Hepatocyte (in vitro differentiated cells): ENCODE data around the gene GABRD. TPM values are rescaled to one million over a fixed set of nuclear protein-coding genes. Genes with fewer than 3 reads are reported as not detected.
"Not testable (repeated sequence)": the region's sequence is repeated elsewhere in the genome, so short reads cannot be mapped to it uniquely, and the experiment has no call there.

ENCODE experiments used
- DNase-seq: peaks from one replicate; pipeline ENCODE4 v3.0.0-alpha.2; 2016; ENCODE audit warnings: low spot score
- H2AFZ ChIP-seq: fragments of 200-600 bp; sonication (generic); 2 replicates; pipeline ENCODE4 v1.6.0; 2016; ENCODE audit warnings: antibody characterized with exemption, mild to moderate bottlenecking
- H3K27ac ChIP-seq: fragments of 200-600 bp; sonication (generic); 2 replicates; pipeline ENCODE4 v1.5.1; 2016; ENCODE audit warnings: mild to moderate bottlenecking
- H3K27me3 ChIP-seq: fragments of 200-600 bp; sonication (generic); 2 replicates; pipeline ENCODE4 v1.6.1; 2016
- H3K36me3 ChIP-seq: fragments of 200-600 bp; sonication (generic); replicated peaks from 2 replicates; pipeline ENCODE4 v1.5.1; 2016; ENCODE audit warnings: low read depth; ENCODE audit not compliant: insufficient read depth
- H3K4me1 ChIP-seq: fragments of 200-600 bp; sonication (generic); 2 replicates; pipeline ENCODE4 v1.5.1; 2016; ENCODE audit warnings: mild to moderate bottlenecking, moderate library complexity; ENCODE audit not compliant: insufficient read depth
- H3K4me2 ChIP-seq: fragments of 200-600 bp; sonication (generic); 2 replicates; pipeline ENCODE4 v1.6.0; 2016
- H3K4me3 ChIP-seq: fragments of 200-600 bp; sonication (generic); 2 replicates; pipeline ENCODE4 v1.5.1; 2016; ENCODE audit warnings: mild to moderate bottlenecking
- H3K79me2 ChIP-seq: fragments of 200-600 bp; sonication (generic); 2 replicates; pipeline ENCODE4 v1.6.0; 2017; ENCODE audit warnings: mild to moderate bottlenecking
- H3K9me2 ChIP-seq: fragments of 200-600 bp; sonication (generic); replicated peaks from 2 replicates; pipeline ENCODE4 v1.6.0; 2017; ENCODE audit warnings: mild to moderate bottlenecking; ENCODE audit not compliant: insufficient read depth
- H3K9me3 ChIP-seq: fragments of 200-600 bp; sonication (generic); 2 replicates; pipeline ENCODE4 v1.5.1; 2016; ENCODE audit warnings: low read depth, mild to moderate bottlenecking
- H4K20me1 ChIP-seq: fragments of 200-600 bp; sonication (generic); 2 replicates; pipeline ENCODE4 v1.6.0; 2016; ENCODE audit warnings: mild to moderate bottlenecking; ENCODE audit not compliant: insufficient read depth, poor library complexity, severe bottlenecking
- EZH2 ChIP-seq: fragments of 200-600 bp; sonication (generic); IDR thresholded peaks from 2 replicates; pipeline ENCODE4 v1.6.1; 2016; ENCODE audit warnings: antibody characterized with exemption, mild to moderate bottlenecking, borderline replicate concordance
- EZH2phosphoT487 ChIP-seq: fragments of 200-600 bp; sonication (generic); IDR thresholded peaks from one replicate; pipeline ENCODE4 v1.6.1; 2018; ENCODE audit warnings: antibody characterized with exemption, mild to moderate bottlenecking, low read depth, moderate library complexity; ENCODE audit not compliant: unreplicated experiment, severe bottlenecking
- WGBS: methylation state at CpG from one replicate; pipeline ENCODE4 v1.1.6; 2016; ENCODE audit warnings: low lambda C conversion rate; ENCODE audit errors: missing lambda C conversion rate; 5-methylcytosine and 5-hydroxymethylcytosine counted together
- polyA plus RNA-seq: library from polyadenylated mRNA; unstranded; fragments of >200 nt; fragmentation: Nextera tagmentation; extraction: Ambion mirVana; gene quantifications from 2 replicates; pipeline ENCODE4 v1.2.1, GENCODE V29; 2016
- total RNA-seq: library from RNA; depleted of rRNA; stranded (reverse); fragments of >200 nt; gene quantifications from 2 replicates; pipeline ENCODE4 v1.2.3, GENCODE V29; 2014
- TF ChIP-seq, protein P1 (sequence below): fragments of 200-600 bp; sonication (generic); IDR thresholded peaks from 2 replicates; pipeline ENCODE4 v1.5.1; 2016; ENCODE audit warnings: antibody characterized with exemption, mild to moderate bottlenecking; ENCODE audit not compliant: poor library complexity

GABRD gene
- total and polyA plus RNA-seq, 2 experiments from 2014 or later = not detected

DNA sequence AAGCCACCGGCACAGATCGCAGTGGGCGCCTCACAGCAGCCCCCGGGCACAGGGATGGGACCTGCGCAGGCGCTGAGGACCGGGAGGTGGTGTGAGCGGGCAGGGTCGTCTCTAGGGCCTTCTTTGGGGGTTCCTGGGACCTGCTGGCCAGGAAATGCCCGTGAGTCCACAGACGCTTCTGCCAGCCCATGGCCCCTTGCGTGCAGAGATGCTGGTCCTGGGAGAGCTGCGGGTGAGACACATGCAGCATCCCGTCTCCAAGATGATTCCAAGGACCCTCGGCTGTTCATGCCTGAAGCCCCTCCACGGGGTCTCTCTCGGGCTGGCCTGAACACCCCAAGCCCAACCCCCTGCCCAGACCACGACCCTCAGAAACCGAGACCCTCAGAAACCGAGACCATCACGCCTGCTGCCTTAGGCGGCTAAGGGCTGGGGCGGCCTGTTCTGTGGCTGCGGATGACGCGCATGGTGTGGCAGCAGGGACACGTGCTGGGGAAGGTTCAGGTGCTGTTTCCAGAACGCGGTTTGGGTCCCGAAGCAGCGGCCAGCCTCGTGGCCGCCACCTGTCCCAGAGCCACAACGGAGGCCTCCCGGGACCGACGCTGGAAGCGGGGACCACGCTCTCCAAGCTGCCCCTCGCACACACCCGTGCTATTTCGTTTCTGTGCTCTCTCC lies 38.5 kb upstream of the GABRD start:
- H4K20me1 ChIP-seq = no peaks in the 10 kb centered on the region
- H3K4me1 ChIP-seq = no peaks in the 10 kb centered on the region
- no peak overlapping the region for H3K4me2 ChIP-seq
- H3K79me2 ChIP-seq = no peaks in the 10 kb centered on the region
- no peak overlapping the region for H3K4me3 ChIP-seq
- no peak overlapping the region for H3K27ac ChIP-seq
- H3K36me3 ChIP-seq = no peaks in the 10 kb centered on the region
- TF ChIP-seq, protein P1, sequence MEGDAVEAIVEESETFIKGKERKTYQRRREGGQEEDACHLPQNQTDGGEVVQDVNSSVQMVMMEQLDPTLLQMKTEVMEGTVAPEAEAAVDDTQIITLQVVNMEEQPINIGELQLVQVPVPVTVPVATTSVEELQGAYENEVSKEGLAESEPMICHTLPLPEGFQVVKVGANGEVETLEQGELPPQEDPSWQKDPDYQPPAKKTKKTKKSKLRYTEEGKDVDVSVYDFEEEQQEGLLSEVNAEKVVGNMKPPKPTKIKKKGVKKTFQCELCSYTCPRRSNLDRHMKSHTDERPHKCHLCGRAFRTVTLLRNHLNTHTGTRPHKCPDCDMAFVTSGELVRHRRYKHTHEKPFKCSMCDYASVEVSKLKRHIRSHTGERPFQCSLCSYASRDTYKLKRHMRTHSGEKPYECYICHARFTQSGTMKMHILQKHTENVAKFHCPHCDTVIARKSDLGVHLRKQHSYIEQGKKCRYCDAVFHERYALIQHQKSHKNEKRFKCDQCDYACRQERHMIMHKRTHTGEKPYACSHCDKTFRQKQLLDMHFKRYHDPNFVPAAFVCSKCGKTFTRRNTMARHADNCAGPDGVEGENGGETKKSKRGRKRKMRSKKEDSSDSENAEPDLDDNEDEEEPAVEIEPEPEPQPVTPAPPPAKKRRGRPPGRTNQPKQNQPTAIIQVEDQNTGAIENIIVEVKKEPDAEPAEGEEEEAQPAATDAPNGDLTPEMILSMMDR = no peak
- TF ChIP-seq EZH2 (no peak), EZH2phosphoT487 (no peak)
- H3K27me3 ChIP-seq = no peaks in the 10 kb centered on the region
- no peak overlapping the region for H2AFZ ChIP-seq
- DNase-seq = no peak
- no peaks in the 10 kb centered on the region for H3K9me3 ChIP-seq
- H3K9me2 ChIP-seq = no peaks in the 10 kb centered on the region
- 94% methylated on average over 34 of the region's 42 CpGs for WGBS

DNA sequence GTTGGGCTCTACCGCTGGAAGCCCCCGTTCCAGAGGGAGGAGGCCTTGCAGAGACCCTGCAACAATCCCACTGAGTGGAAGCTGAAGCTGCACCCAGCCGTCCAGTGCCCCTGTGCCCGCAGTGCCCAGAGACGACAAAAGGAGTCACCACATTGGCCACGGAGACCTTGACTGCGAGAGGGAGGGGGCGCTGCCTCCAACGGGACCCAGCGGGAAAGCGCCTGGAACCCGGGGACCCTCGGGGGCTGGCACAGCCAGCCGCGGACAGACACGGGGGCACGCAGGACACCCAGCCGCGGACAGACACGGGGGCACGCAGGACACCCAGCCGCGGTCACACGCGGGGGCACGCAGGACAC lies 38.0 kb upstream of the GABRD start:
- H3K27ac ChIP-seq = no peak overlapping the region
- no peaks in the 10 kb centered on the region for H3K36me3 ChIP-seq
- H3K79me2 ChIP-seq = no peaks in the 10 kb centered on the region
- TF ChIP-seq, protein P1 = no peak
- TF ChIP-seq EZH2 (no peak), EZH2phosphoT487 (no peak)
- no peaks in the 10 kb centered on the region for H3K27me3 ChIP-seq
- H3K9me3 ChIP-seq = no peaks in the 10 kb centered on the region
- no peak for DNase-seq
- no peak overlapping the region for H3K4me3 ChIP-seq
- H4K20me1 ChIP-seq = no peaks in the 10 kb centered on the region
- H3K4me1 ChIP-seq = no peaks in the 10 kb centered on the region
- no peak overlapping the region for H2AFZ ChIP-seq
- H3K9me2 ChIP-seq = no peaks in the 10 kb centered on the region
- 97% methylated on average over 14 of the region's 26 CpGs for WGBS
- no peak overlapping the region for H3K4me2 ChIP-seq

DNA sequence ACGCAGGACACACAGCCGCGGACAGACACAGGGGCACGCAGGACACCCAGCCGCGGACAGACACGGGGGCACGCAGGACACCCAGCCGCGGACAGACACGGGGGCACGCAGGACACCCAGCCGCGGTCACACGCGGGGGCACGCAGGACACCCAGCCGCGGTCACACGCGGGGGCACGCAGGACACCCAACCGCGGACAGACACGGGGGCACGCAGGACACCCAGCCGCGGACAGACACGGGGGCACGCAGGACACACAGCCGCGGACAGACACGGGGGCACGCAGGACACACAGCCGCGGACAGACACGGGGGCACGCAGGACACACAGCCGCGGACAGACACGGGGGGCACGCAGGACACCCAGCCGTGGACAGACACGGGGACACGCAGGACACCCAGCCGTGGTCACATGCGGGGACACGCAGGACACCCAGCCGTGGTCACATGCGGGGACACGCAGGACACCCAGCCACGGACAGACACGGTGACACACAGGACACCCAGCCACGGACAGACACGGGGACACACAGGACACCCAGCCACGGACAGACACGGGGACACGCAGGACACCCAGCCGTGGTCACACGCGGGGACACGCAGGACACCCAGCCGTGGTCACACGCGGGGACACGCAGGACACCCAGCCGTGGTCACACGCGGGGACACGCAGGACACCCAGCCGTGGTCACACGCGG lies 37.4 kb upstream of the GABRD start:
- H4K20me1 ChIP-seq, H2AFZ ChIP-seq, H3K4me3 ChIP-seq, H3K9me3 ChIP-seq, H3K27ac ChIP-seq, H3K9me2 ChIP-seq, H3K27me3 ChIP-seq, DNase-seq, H3K79me2 ChIP-seq, H3K4me1 ChIP-seq, H3K36me3 ChIP-seq, H3K4me2 ChIP-seq: not testable (repeated sequence)
- 67% methylated on average over 3 of the region's 73 CpGs for WGBS

DNA sequence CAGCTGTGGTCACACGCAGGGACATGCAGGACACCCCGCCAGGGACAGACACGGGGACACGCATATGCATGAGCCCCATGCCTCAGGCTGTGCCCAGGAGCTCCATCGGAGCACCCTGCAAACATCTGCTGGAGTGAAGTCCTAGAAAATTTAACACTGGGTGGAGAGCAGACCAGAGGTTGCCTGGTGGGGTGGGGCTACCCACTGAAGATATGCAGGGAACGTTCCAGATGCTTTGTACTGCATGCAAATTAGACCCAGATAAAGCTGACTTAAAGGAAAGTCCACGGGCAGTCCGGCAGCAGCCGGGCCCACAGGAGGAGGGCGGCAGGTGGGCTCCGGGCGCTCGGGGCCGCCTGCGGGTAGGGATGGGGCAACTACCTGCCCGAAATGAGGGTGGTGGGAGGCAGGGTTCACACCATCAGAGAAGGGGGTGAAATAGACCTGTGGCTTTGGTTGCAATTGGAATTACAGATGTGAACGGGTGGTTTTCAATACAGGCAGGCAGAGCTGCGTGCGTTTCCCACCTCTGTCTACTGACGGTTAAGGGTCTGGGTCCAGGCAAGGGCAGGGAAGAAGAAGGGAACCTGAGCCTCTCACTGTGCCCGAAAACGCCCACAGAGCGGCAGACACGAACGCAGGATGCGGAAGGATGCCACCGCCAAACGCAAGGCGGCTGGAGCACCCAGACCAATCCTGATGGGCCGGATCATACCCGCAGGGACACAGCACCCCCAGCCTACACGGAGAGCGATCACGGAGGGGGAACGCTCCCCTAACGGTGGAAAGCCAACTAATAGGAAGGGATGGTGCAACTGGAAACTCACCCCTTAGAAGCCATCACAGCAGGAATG lies 36.5 kb upstream of the GABRD start:
- H3K79me2 ChIP-seq = no peaks in the 10 kb centered on the region
- H3K9me3 ChIP-seq = no peaks in the 10 kb centered on the region
- H3K4me3 ChIP-seq = no peak overlapping the region
- H2AFZ ChIP-seq = no peak overlapping the region
- no peaks in the 10 kb centered on the region for H3K9me2 ChIP-seq
- 92% methylated on average over 36 of the region's 36 CpGs for WGBS
- DNase-seq = no peak
- no peaks in the 10 kb centered on the region for H3K4me1 ChIP-seq
- H4K20me1 ChIP-seq = no peaks in the 10 kb centered on the region
- no peak overlapping the region for H3K27ac ChIP-seq
- H3K4me2 ChIP-seq = no peak overlapping the region
- TF ChIP-seq EZH2 = no peak
- TF ChIP-seq, protein P1 = no peak
- TF ChIP-seq EZH2phosphoT487 = no peak
- H3K27me3 ChIP-seq = no peaks in the 10 kb centered on the region
- H3K36me3 ChIP-seq = no peaks in the 10 kb centered on the region
